IMR-90 (cell line): ENCODE data around the gene PPL.

ENCODE experiments used
- BHLHE40 ChIP-seq: fragments of 150-350 bp; IDR thresholded peaks from 2 replicates; pipeline ENCODE4 v1.6.1; 2016; ENCODE audit warnings: mild to moderate bottlenecking, low read depth, low read length
- CEBPB ChIP-seq: IDR thresholded peaks from 2 replicates; pipeline ENCODE4 v1.6.1; 2012; ENCODE audit warnings: low read depth, low read length, improper control_type of control experiment
- CHD1 ChIP-seq: IDR thresholded peaks from 2 replicates; pipeline ENCODE4 v1.6.1; 2012; ENCODE audit warnings: low read depth, low read length, improper control_type of control experiment
- CTCF ChIP-seq: conservative IDR thresholded peaks from 2 replicates; pipeline ENCODE4 v1.5.1; 2012; ENCODE audit warnings: mild to moderate bottlenecking, low read depth, low read length, improper control_type of control experiment
- FOS ChIP-seq: fragments of 150-350 bp; IDR thresholded peaks from 2 replicates; pipeline ENCODE4 v1.6.1; 2016; ENCODE audit warnings: low read depth, low read length
- MAFK ChIP-seq: IDR thresholded peaks from 2 replicates; pipeline ENCODE4 v1.6.1; 2012; ENCODE audit warnings: low read depth, low read length, improper control_type of control experiment
- MAZ ChIP-seq: IDR thresholded peaks from 2 replicates; pipeline ENCODE4 v1.6.1; 2012; ENCODE audit warnings: low read depth, mild to moderate bottlenecking, low read length, improper control_type of control experiment, moderate library complexity, borderline replicate concordance
- NFE2L2 ChIP-seq: fragments of 150-350 bp; IDR thresholded peaks from 2 replicates; pipeline ENCODE4 v1.6.1; 2016; ENCODE audit warnings: low read depth, mild to moderate bottlenecking, low read length
- POLR2A ChIP-seq: IDR thresholded peaks from 2 replicates; pipeline ENCODE4 v1.6.1; 2012; ENCODE audit warnings: mild to moderate bottlenecking, low read depth, low read length
- RCOR1 ChIP-seq: IDR thresholded peaks from 2 replicates; pipeline ENCODE4 v1.6.1; 2012; ENCODE audit warnings: mild to moderate bottlenecking, low read length, improper control_type of control experiment; ENCODE audit not compliant: insufficient replicate concordance
- RFX5 ChIP-seq: IDR thresholded peaks from 2 replicates; pipeline ENCODE4 v1.8.0; 2012; ENCODE audit warnings: low read depth, mild to moderate bottlenecking, low read length, moderate library complexity
- SMC3 ChIP-seq: fragments of 150-350 bp; IDR thresholded peaks from 2 replicates; pipeline ENCODE4 v1.6.1; 2016; ENCODE audit warnings: low read depth, mild to moderate bottlenecking, antibody characterized with exemption, low read length, moderate library complexity
- USF2 ChIP-seq: fragments of 150-350 bp; IDR thresholded peaks from 2 replicates; pipeline ENCODE4 v1.6.1; 2017; ENCODE audit warnings: mild to moderate bottlenecking, antibody characterized with exemption, low read length, low read depth

GRCh38 chr16:4891886-4892216, 45.1 kb downstream of the PPL start:
- no peak for TF ChIP-seq CTCF
- no peak for TF ChIP-seq MAFK
- no peak for TF ChIP-seq POLR2A
- TF ChIP-seq MAZ, result no peak
- no peak for TF ChIP-seq RFX5
- TF ChIP-seq USF2, result no peak
- TF ChIP-seq CEBPB, result no peak
- TF ChIP-seq RCOR1, result no peak
- TF ChIP-seq CHD1, result no peak
- TF ChIP-seq SMC3, result no peak
- no peak for TF ChIP-seq NFE2L2
- no peak for TF ChIP-seq FOS
- no peak for TF ChIP-seq BHLHE40
